Measurements from ENCODE around the gene GNB1. TPM values are rescaled to one million over a fixed set of nuclear protein-coding genes. Genes with fewer than 3 reads are reported as not detected.

Gene GNB1
- polyA plus RNA-seq, 1 of the 3 experiments (the other 2 are of a cell fraction) = 355 TPM

GRCh38 chr1:1893997-1894353 lies 3.1 kb upstream of the GNB1 start:
- Histone ChIP-seq H3K4me1 (ENCODE audit: control insufficient read depth in 1 of 2, insufficient read depth in 2 of 2, low read depth in 1 of 2, low read length in 1 of 2) (peaks cover 0 to 30% of the 10 kb centered on the region in 2 experiments; a peak in 3 of 4 replicates), H3K4me2 (no peak overlapping the region), H3K9ac (no peak overlapping the region), H4K20me1 (ENCODE audit: insufficient read depth) (peaks cover 9% of the 10 kb centered on the region), H3K79me2 (ENCODE audit: insufficient read depth) (peaks cover 23% of the 10 kb centered on the region), H3K9me2 (no peaks in the 10 kb centered on the region), H2AFZ (ENCODE audit: low read depth) (no peak overlapping the region), H3K4me3 (ENCODE audit: low read depth in 2 of 2, low read length in 1 of 2) (no peak overlapping the region), H3K27me3 (ENCODE audit: insufficient read depth) (no peaks in the 10 kb centered on the region), H3K9me3 (no peaks in the 10 kb centered on the region), H3K27ac (ENCODE audit: low read depth in 2 of 2, low read length in 1 of 2) (no peak overlapping the region), H3F3A (replicated peaks; ENCODE audit: insufficient read depth) (peaks cover 10% of the 10 kb centered on the region), H3K36me3 (replicated peaks in 1 of 2; ENCODE audit: control insufficient read depth in 1 of 2, insufficient read depth in 2 of 2, low read length in 1 of 2) (peaks cover 0 to under 1% of the 10 kb centered on the region in 2 experiments)
- TF ChIP-seq RAD21 (IDR thresholded peaks at IDR 0.05; ENCODE audit: low read length) = no peak
- TF ChIP-seq, protein P1, sequence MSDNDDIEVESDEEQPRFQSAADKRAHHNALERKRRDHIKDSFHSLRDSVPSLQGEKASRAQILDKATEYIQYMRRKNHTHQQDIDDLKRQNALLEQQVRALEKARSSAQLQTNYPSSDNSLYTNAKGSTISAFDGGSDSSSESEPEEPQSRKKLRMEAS (IDR thresholded peaks at IDR 0.05; ENCODE audit: low read depth) = no peak
- TF ChIP-seq GATA2 (CRISPR knock-in tag; IDR thresholded peaks at IDR 0.05) = no peak
- no peak for TF ChIP-seq CTCF (IDR thresholded peaks at IDR 0.05)
- no peak for TF ChIP-seq POLR2AphosphoS5 (IDR thresholded peaks at IDR 0.05; ENCODE audit: low read depth, low read length)
- TF ChIP-seq MXI1 (IDR thresholded peaks at IDR 0.05; ENCODE audit: low read depth, low read length) = no peak
- TF ChIP-seq TAF1 (IDR thresholded peaks at IDR 0.05; ENCODE audit: borderline replicate concordance, low read depth, low read length) = no peak
- no peak for TF ChIP-seq TCF12 (IDR thresholded peaks at IDR 0.05)
- no peak for TF ChIP-seq JUND (IDR thresholded peaks at IDR 0.05)
- TF ChIP-seq, protein P2, sequence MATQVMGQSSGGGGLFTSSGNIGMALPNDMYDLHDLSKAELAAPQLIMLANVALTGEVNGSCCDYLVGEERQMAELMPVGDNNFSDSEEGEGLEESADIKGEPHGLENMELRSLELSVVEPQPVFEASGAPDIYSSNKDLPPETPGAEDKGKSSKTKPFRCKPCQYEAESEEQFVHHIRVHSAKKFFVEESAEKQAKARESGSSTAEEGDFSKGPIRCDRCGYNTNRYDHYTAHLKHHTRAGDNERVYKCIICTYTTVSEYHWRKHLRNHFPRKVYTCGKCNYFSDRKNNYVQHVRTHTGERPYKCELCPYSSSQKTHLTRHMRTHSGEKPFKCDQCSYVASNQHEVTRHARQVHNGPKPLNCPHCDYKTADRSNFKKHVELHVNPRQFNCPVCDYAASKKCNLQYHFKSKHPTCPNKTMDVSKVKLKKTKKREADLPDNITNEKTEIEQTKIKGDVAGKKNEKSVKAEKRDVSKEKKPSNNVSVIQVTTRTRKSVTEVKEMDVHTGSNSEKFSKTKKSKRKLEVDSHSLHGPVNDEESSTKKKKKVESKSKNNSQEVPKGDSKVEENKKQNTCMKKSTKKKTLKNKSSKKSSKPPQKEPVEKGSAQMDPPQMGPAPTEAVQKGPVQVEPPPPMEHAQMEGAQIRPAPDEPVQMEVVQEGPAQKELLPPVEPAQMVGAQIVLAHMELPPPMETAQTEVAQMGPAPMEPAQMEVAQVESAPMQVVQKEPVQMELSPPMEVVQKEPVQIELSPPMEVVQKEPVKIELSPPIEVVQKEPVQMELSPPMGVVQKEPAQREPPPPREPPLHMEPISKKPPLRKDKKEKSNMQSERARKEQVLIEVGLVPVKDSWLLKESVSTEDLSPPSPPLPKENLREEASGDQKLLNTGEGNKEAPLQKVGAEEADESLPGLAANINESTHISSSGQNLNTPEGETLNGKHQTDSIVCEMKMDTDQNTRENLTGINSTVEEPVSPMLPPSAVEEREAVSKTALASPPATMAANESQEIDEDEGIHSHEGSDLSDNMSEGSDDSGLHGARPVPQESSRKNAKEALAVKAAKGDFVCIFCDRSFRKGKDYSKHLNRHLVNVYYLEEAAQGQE (IDR thresholded peaks at IDR 0.05; ENCODE audit: low read depth, low read length) = no peak
- TF ChIP-seq CHD2 (IDR thresholded peaks at IDR 0.05; ENCODE audit: low read length, partially characterized antibody) = no peak
- DNase-seq = no peak
- no CpG with 5 or more reads among the region's 2 CpGs for WGBS (ENCODE audit: low lambda C conversion rate)
- CTCF ChIA-PET = interaction anchor here (6.9 kb wide), 1 partner anchor 13 kb away, joined by 51 read pairs; no protein-coding TSS in a partner anchor
- POLR2A ChIA-PET = no interaction called here

- Histone ChIP-seq H3K9me3 (no peaks in the 10 kb centered on the region), H3K9ac (no peak overlapping the region), H3K36me3 (replicated peaks in 1 of 2; ENCODE audit: control insufficient read depth in 1 of 2, insufficient read depth in 2 of 2, low read length in 1 of 2) (peaks cover 0 to 5% of the 10 kb centered on the region in 2 experiments), H3K4me1 (ENCODE audit: control insufficient read depth in 1 of 2, insufficient read depth in 2 of 2, low read depth in 1 of 2, low read length in 1 of 2) (peaks cover 0 to 35% of the 10 kb centered on the region in 2 experiments; a peak in 3 of 4 replicates), H3K4me3 (ENCODE audit: low read depth in 2 of 2, low read length in 1 of 2) (no peak overlapping the region), H3K27ac (ENCODE audit: low read depth in 2 of 2, low read length in 1 of 2) (no peak overlapping the region), H3F3A (replicated peaks; ENCODE audit: insufficient read depth) (peaks cover 10% of the 10 kb centered on the region), H3K27me3 (ENCODE audit: insufficient read depth) (no peaks in the 10 kb centered on the region), H3K79me2 (ENCODE audit: insufficient read depth) (peaks cover 28% of the 10 kb centered on the region), H3K9me2 (no peaks in the 10 kb centered on the region), H4K20me1 (ENCODE audit: insufficient read depth) (peaks cover 15% of the 10 kb centered on the region), H2AFZ (ENCODE audit: low read depth) (no peak overlapping the region), H3K4me2 (no peak overlapping the region)
- TF ChIP-seq TAF1 (IDR thresholded peaks at IDR 0.05; ENCODE audit: borderline replicate concordance, low read depth, low read length) = no peak
- no peak for TF ChIP-seq MEF2A (IDR thresholded peaks at IDR 0.05; ENCODE audit: borderline replicate concordance, low read depth)
- TF ChIP-seq, protein P3, sequence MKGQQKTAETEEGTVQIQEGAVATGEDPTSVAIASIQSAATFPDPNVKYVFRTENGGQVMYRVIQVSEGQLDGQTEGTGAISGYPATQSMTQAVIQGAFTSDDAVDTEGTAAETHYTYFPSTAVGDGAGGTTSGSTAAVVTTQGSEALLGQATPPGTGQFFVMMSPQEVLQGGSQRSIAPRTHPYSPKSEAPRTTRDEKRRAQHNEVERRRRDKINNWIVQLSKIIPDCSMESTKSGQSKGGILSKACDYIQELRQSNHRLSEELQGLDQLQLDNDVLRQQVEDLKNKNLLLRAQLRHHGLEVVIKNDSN (IDR thresholded peaks at IDR 0.05; ENCODE audit: borderline replicate concordance, low read depth) = no peak
- TF ChIP-seq, protein P1 (IDR thresholded peaks at IDR 0.05; ENCODE audit: low read depth) = no peak
- TF ChIP-seq, protein P4, sequence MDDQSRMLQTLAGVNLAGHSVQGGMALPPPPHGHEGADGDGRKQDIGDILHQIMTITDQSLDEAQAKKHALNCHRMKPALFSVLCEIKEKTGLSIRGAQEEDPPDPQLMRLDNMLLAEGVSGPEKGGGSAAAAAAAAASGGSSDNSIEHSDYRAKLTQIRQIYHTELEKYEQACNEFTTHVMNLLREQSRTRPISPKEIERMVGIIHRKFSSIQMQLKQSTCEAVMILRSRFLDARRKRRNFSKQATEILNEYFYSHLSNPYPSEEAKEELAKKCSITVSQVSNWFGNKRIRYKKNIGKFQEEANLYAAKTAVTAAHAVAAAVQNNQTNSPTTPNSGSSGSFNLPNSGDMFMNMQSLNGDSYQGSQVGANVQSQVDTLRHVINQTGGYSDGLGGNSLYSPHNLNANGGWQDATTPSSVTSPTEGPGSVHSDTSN (IDR thresholded peaks at IDR 0.05) = no peak
- TF ChIP-seq YY1 (IDR thresholded peaks at IDR 0.05; ENCODE audit: low read depth) = no peak
- TF ChIP-seq JUND (IDR thresholded peaks at IDR 0.05) = no peak
- no peak for TF ChIP-seq FOXJ3 (CRISPR knock-in tag; IDR thresholded peaks at IDR 0.05)
- TF ChIP-seq ELF1 (IDR thresholded peaks at IDR 0.05) = no peak
- TF ChIP-seq MXI1 (IDR thresholded peaks at IDR 0.05; ENCODE audit: low read depth, low read length) = no peak
- ChIA-PET CTCF (interaction anchor here (6.9 kb wide), 1 partner anchor 13 kb away, joined by 51 read pairs; no protein-coding TSS in a partner anchor), POLR2A (no interaction called here)
- 92% methylated on average over 14 of the region's 19 CpGs for WGBS (ENCODE audit: low lambda C conversion rate)
- no peak for DNase-seq
These were observed 2.6 kb upstream of the GNB1 start for GRCh38 chr1:1893291-1893985.
